Measurements from ENCODE around the gene RARRES1. TPM values are rescaled to one million over a fixed set of nuclear protein-coding genes. Genes with fewer than 3 reads are reported as not detected.

Gene RARRES1
- polyA plus RNA-seq, 3 donors, result 7.3 to 147 (median 78.2) TPM

DNA sequence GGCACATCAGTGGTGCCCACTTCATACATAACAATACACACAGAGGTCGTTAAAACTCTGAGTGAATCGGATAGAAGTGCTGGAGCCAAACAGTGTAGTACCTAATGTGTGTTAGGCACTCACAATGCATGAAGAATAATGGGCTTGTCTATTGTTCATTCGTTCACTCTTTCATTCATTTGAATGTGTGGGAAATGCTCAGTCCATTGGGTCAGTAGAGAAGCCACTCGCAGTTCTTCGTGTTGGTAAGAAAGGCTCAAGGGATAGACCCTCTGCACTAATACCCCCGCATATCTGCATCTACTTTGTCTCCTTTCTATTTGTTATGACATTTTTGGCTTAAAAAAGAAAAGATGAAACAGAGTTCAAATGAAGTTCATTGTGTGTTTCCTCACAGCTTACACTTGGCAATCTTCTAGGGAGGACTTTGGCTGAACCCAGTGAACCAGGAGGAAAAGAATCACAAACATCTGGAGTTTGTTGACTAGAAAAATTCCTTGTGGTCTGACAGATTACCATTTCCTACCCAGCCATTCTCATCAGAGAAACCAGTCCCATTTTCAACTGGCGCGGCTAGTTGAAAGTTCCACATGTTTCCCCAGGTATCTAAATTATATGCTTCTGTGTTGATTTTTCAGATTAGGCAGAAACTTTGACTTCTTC, 36.8 kb upstream of the RARRES1 start:
- 45 to 69% (median 49%) methylated on average over 8 of the region's 8 CpGs for WGBS, 3 donors
- H3K27ac ChIP-seq (ENCODE audit: low read depth, low read length), result no peak overlapping the region

DNA sequence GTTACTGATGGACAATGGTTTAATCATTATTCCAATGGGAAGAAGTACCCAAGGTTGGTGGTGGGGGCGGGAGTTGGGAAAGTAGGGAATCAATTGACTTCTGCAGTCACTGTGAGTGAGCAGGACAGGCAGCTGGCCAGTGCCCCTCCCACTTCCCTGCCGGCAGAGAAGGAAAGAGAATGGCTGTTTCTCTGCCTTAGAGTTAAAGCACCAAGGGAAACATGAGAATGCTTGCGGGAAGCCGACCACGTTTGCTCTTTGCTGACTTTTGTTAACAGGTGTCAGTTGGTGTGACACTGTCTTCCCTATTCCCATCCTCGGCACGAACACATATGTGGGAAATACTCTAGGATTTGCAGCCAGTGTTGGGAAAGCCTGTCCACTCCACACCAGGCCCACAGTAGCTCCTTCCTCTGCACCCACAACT, 36.1 kb upstream of the RARRES1 start:
- no peak overlapping the region for H3K27ac ChIP-seq (ENCODE audit: low read depth, low read length)

DNA sequence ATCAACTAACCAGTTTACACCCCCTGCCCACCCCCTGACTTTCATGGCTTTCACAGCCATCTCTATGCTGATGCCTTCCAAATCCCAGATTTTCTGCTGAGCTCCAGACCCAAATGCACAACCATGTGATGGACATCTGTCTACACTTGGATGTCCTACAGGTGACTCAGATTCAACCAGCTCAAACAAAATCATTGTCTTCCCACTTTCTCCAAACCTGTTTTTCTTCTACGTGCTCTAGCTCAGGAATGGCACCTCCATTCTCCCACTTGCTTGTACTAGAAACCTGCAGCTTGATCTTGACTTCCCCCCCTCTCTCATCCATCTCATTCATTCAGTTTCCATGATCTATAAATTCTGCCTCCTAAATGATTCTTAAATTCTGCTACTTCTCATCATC, 34.1 kb upstream of the RARRES1 start:
- H3K27ac ChIP-seq (ENCODE audit: low read depth, low read length), result no peak overlapping the region
- WGBS, 3 donors, result 96 to 100% (median 100%) methylated on average over 1 of the region's 1 CpG

More for the DNA sequence above, 36.1 kb upstream of the RARRES1 start:
- 16 to 31% (median 20%) methylated on average over 7 of the region's 7 CpGs for WGBS, 3 donors

DNA sequence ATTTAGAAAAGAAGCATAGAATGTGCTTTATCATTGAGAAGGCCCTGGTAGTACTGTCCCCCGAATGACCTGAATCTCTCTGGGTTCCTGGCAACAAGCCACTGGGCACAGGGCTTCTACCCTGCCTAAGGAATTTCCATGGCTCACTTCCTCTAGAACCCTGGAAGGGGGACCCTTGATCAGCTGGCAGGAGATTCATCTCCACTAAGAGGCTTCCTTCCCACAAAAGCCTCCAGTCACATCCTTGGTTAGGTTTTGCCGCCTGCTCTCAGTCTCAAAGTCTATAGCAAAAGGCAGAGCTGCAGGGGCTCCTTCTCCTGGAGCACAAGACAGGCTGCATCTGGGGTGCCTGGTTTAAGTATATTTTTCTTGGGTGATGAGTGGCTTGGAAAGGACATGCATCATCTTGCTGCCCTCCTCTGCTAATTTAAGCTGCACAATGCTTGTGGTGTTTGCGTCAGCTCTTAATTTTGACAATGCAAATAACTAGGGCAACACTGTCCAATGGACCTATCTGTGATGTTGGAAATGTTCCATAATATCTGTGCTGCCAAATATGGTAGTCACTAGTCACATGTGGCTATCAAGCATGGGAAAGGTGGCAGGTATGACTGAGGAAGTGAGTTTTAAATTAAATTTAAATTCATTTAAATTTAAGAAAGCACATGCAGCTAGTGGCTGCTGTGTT, 33.4 kb upstream of the RARRES1 start:
- no peak overlapping the region for H3K27ac ChIP-seq (ENCODE audit: low read depth, low read length)
- WGBS, 3 donors, result 78 to 84% (median 83%) methylated on average over 3 of the region's 3 CpGs

DNA sequence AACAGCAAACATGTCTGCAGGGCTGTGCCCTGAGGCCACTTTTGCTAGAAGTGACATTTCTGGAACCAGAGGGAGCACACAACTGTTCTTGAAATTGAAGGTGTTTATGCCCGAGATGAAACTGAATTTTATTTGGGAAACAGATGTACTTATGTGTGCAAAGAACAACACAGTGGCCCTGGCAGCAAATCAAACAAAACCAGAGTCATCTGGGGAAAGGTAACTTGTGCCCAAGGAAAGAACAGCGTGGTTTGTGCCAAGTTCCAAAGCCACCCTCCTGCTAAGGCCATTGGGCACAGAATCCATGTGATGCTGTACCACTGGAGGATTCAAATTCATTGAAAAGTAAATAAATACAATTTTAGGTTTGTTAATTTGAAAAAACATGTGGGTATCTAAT, 31.2 kb upstream of the RARRES1 start:
- 52 to 69% (median 65%) methylated on average over 2 of the region's 2 CpGs for WGBS, 3 donors
- no peak overlapping the region for H3K27ac ChIP-seq (ENCODE audit: low read depth, low read length)

DNA sequence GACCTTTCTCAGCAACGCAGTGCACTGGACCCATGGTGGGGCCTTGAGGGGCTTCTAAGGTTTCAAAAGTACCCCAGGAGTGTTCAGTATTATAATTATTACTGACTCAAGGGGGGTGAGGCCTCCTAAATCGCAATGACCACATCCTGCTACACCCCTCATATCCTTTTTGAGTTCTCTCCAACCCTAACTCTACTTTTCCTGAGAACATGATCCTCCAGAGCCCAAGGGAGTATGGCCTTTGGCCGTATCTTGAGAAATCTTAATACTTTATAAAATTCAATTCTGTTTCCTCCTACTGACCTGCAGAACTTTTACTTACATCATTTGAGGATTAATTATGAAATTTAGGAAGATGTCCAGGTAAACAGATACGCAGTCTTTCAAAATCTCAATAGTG, 30.4 kb upstream of the RARRES1 start:
- H3K27ac ChIP-seq (ENCODE audit: low read depth, low read length), result peak overlapping the region; percentile 34
- WGBS, 3 donors, result 36 to 75% (median 42%) methylated on average over 4 of the region's 4 CpGs

DNA sequence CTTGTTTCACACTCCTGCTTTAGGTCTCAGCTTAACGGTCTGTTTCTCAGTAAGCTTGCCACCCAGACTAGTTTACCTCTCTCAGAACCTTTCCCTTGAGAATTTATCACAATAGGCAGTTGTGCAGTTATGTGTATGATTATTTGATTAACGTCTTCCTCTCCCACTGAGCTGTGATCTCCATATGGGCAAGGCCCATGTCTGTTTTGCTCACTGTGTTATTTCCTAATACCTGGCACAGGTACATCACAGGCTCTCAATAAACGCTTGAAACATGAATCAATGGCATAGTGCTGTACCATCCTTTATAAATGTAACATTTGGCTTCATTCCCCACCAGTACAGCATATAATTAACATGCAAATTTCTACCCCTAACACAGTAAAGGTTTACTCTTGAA, 29.1 kb upstream of the RARRES1 start:
- no peak overlapping the region for H3K27ac ChIP-seq (ENCODE audit: low read depth, low read length)
- 63 to 76% (median 72%) methylated on average over 3 of the region's 3 CpGs for WGBS, 3 donors

DNA sequence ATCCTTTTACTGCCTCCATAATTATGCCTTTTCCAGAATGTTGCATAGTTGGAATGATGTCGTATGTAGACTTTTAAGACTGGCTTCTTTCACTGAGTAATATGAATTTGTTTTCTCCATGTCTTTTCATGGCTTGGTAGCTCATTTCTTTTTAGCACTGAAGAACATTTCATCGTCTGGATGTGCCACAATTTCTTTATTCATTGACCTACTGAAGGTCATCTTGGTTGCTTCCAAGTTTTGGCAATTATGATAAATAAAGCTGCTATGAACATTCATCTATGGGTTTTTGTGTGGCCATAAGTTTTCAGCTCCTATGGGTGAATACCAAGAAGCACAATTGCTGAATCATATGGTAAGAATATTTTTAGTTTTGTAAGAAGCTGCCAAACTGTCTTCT, 23.2 kb upstream of the RARRES1 start:
- WGBS, 3 donors, result 66 to 74% (median 73%) methylated on average over 2 of the region's 2 CpGs
- no peak overlapping the region for H3K27ac ChIP-seq (ENCODE audit: low read depth, low read length)

DNA sequence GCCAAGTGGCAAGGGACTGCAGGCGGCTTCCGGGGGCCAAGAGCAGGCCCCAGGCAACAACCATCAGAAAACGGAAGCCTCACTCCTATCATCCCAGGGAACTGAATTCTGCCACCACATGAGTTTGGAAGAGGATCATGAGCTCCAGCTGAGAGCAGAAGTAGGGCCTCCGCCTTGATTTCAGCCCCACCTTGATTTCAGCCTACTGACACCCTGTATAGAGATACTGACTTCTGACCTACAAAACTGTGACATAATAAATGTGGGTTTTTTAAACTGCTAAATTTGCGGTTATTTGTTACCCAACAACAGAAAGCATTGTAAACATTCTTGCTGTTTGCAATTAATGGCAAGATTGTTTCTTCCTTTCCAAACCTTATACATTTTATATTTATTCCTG, 21.6 kb upstream of the RARRES1 start:
- 87 to 95% (median 93%) methylated on average over 5 of the region's 5 CpGs for WGBS, 3 donors
- H3K27ac ChIP-seq (ENCODE audit: low read depth, low read length), result no peak overlapping the region

DNA sequence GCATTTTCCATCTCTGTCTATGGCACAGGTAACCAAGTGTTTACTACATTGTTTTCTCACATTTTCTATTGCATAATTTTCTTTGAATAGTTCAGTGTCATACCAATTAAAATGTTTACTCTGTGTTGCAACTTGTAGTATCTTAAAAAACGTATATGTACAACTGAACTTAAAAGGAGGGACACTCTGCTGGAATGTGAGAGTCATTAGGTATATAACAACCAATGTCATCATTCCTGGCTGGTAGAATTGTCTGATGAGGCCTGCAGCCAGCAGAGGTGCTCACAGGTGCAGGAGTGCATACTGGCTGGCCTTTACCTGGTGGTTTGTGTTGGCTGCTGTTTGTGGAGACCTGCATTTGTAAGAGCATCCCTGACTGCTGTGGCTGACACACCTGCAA, 19.1 kb upstream of the RARRES1 start:
- H3K27ac ChIP-seq (ENCODE audit: low read depth, low read length), result no peak overlapping the region
- WGBS, 3 donors, result 49 to 83% (median 76%) methylated on average over 1 of the region's 1 CpG

DNA sequence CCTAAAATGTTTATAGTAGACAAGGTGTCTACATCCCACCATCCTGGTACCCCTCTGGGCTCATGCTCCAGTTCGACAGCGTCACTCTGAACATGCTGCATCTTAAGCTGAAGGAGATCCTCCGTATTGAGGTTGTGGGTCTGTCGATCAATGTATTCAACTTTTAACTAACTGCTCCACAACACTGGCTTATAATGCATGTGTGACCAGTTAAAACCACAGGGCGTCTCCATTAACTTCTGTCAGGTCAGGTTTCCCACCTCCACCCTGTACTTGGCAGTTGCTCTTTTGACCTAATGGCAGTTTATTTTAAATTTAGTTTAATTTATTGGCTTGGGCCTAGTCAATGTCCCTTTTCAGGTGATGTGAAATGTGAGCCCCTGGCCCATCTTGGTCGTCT, 17.8 kb upstream of the RARRES1 start:
- no peak overlapping the region for H3K27ac ChIP-seq (ENCODE audit: low read depth, low read length)
- 87 to 94% (median 92%) methylated on average over 6 of the region's 6 CpGs for WGBS, 3 donors

DNA sequence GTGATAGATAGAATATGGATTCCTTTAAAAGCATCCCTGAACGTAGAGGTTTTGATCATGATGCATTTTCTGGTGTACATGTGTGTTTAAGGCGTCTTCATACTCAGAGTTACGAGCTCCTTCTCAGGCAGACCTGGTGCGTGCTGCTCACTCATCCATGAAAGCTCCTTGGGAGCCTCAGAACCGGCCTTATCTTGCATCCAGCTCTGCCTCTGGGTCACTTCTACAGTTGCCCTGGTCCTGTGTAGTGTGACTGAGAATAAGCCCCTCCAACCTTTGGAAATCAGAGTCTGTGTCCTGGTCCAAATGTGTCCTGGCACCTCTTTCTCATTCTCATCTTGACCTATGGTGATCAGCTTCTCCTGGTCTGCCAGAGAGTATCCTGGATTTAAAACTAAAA, 17.3 kb upstream of the RARRES1 start:
- 86 to 95% (median 94%) methylated on average over 5 of the region's 5 CpGs for WGBS, 3 donors
- no peak overlapping the region for H3K27ac ChIP-seq (ENCODE audit: low read depth, low read length)

DNA sequence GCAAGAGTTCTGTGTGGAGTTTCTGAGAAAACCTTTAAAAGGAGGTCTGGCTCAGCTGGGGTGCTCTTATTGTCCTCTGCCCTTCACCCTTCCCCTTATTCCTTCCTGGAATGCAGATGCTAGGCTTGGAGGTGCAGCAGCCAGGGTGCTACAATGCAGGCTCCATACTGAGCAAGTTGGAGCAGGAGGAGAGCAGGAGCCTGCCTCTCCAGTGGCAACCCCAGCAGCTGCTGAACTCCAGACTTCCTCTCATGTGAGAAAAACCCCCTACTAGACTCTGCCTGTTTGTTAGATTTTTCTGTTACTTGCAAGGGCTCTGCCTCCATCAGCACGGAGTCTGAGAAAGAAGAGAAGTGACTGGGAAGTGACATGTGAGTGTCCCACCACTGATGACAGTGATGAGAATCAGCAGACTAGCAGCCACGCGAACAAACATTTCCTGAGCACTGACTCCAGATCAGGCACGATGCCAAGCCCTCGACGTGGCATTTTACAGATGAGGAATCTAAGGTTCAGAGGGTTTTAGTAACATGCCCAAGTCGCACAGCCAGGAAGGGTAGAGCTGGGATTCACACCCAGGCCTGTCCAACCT, 16.1 kb upstream of the RARRES1 start:
- WGBS, 3 donors, result 30 to 63% (median 35%) methylated on average over 7 of the region's 7 CpGs
- H3K27ac ChIP-seq (ENCODE audit: low read depth, low read length), result no peak overlapping the region

DNA sequence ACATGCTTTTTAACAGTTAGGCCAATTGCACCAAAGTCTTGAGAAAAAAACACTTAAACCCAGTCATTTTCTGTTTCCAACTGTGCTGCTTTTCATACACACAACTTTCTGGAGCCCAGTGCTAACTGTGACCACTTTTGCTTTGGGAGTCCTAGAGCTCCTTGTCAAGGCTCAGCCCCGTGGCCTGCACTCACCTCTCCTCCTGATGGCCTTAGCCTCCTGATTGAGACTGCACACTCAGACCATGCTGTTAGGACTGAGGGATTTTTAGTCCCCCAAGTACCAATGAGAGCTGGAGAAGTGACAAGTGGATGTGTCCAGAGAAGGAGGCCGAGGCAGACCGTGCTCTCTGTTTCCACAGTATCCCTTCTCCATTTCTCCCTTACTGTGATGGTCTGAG, 15.2 kb upstream of the RARRES1 start:
- H3K27ac ChIP-seq (ENCODE audit: low read depth, low read length), result no peak overlapping the region
- WGBS, 3 donors, result 89 to 97% (median 94%) methylated on average over 3 of the region's 3 CpGs

DNA sequence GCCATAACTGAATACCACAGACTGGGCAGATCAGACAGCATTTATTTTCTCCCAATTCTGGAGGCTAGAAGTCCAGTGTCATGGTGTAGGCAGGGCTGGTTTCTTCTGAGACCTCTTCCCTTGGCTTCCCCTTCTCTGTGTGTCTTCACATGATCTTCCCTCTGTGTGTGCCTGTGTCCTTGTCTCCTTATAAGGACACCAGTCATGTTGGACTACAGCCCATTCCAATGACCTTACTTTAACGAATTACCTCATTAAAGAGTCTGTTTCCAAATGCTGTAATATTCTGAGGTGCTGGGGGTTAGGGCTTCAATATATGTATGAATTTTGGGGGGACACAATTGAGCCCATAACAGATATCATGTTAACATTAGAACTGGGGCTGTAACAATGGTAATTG, 13.3 kb upstream of the RARRES1 start:
- H3K27ac ChIP-seq (ENCODE audit: low read depth, low read length), result no peak overlapping the region
- WGBS, 3 donors, result 77 to 84% (median 84%) methylated on average over 1 of the region's 1 CpG

DNA sequence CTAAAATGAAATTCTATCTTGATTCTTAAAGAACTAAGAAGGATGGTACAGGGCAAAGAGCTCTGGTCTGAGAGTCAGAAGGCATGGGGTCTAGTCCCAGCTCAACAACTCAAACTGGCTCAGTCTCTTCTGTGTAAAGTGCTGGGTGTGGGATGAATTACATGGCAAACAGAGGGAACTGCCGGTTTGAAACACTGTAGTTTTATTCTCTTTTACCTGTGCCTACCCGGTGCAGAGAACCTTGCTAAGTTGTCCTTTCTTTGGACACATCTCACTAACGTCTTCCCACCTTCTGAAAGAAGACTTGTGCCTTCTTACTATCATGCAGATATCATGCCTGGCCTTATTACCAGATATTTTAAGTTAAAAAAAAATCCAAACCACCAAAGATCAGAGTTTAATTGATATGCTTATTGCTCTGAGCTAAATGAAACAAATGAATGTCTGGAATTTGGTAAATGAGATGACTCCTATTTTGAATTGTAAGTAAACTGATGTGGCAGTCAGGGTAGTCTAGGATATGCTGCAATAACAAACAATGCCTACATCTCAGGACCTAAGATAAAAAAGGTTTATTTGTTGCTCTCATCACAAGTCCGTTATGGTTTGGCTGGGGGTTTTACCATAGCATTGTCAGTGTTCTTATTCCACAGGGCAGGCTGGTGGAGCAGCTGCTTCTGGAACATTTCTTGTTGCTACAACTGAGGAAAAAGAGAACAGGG, 12.5 kb upstream of the RARRES1 start:
- 89 to 96% (median 96%) methylated on average over 4 of the region's 4 CpGs for WGBS, 3 donors
- H3K27ac ChIP-seq (ENCODE audit: low read depth, low read length), result no peak overlapping the region

DNA sequence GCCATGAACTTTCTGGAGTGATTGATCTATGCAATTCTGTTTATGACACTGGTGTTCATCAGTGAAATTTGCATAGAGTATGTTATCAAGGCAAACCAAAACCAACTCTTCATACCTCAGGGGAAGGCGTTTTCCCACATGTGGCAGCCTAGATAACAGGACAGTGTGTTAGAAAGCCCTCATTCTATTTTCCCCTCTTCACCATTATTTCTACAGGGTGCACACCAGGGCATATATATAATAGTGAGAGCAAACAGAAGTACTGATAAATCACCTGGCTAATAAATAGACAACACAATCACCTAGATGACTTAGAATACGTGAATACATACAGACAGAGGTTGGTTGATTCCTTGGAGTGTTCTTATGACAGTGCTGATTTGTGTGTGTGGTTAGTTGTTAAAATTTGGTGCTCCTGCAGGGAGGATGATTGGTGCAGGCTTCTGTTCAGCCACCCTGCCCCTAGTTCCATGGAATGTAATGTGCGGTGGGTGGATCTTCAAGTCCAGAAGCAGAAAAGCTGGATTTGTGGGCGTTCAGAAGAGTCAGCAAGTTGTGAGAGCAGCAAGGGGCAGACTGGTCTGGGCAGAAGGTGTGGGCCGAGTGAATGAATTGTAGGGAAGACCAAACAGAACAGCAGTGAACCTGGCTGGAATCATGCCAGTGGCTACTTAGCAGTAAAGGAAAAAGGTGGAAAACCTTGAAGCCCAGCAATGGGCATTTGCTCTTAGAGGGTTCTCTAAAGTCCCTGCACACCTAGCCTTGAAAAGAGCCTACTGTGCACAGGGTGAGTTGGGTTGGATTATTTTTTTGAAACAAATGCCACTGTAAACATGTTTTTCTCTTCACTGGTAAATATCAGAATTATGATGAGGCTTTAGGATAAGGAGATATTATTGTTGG, 11.7 kb upstream of the RARRES1 start:
- no peak overlapping the region for H3K27ac ChIP-seq (ENCODE audit: low read depth, low read length)
- 67 to 93% (median 90%) methylated on average over 5 of the region's 5 CpGs for WGBS, 3 donors
